Thyroid gland (tissue), 4 donors: ENCODE results near the gene UPB1.

Experiments
- POLR2A ChIP-seq, 2 donors: fragments of 450-650 bp; IDR thresholded peaks; one replicate each; pipeline ENCODE4 v1.6.1; 2017; ENCODE audit warnings: antibody characterized with exemption in 2 of 2, mild to moderate bottlenecking in 2 of 2, moderate library complexity in 1 of 2
- TF ChIP-seq, protein P1 (sequence below), 6 experiments: fragments of 200-600 bp in 3 of 6; fragments of 450-650 bp in 3 of 6; sonication (generic) in 3 of 6; IDR thresholded peaks; one replicate each; pipeline ENCODE4 v1.5.1; 2016 to 2019; ENCODE audit warnings: antibody characterized with exemption in 6 of 6, mild to moderate bottlenecking in 2 of 6, inconsistent platforms in 1 of 6, moderate library complexity in 1 of 6

DNA sequence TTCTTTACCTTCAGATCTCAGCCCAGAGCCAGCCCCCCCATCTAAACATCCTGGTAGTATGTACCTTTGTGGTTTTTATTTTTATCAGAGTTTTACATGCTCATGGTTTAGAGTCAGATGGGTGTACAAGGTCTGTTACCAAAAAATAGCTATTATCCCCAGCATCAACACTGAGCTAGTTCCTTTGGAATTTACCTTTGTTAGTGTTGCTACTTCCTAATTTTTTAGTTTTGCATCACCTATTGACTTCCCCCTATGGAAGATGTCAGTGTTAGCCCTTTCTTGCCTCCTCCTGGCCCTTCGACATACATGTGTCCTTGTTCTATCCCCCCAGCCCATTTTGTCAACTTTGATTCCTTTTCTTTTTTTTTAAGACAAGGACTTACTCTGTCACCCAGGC, 7.4 kb downstream of the UPB1 start:
- TF ChIP-seq, protein P1, sequence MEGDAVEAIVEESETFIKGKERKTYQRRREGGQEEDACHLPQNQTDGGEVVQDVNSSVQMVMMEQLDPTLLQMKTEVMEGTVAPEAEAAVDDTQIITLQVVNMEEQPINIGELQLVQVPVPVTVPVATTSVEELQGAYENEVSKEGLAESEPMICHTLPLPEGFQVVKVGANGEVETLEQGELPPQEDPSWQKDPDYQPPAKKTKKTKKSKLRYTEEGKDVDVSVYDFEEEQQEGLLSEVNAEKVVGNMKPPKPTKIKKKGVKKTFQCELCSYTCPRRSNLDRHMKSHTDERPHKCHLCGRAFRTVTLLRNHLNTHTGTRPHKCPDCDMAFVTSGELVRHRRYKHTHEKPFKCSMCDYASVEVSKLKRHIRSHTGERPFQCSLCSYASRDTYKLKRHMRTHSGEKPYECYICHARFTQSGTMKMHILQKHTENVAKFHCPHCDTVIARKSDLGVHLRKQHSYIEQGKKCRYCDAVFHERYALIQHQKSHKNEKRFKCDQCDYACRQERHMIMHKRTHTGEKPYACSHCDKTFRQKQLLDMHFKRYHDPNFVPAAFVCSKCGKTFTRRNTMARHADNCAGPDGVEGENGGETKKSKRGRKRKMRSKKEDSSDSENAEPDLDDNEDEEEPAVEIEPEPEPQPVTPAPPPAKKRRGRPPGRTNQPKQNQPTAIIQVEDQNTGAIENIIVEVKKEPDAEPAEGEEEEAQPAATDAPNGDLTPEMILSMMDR (IDR thresholded peaks at IDR 0.05): no peak
- no peak for TF ChIP-seq POLR2A (IDR thresholded peaks at IDR 0.05)
